SH-SY5Y (cell line): Measurements from ENCODE around the gene RBFOX2.

ENCODE experiments used
- GATA2 ChIP-seq: IDR thresholded peaks from 2 replicates; pipeline ENCODE4 v1.6.1; 2011; ENCODE audit warnings: mild to moderate bottlenecking, low read depth, low read length
- GATA3 ChIP-seq: IDR thresholded peaks from 2 replicates; pipeline ENCODE4 v1.6.1; 2011; ENCODE audit warnings: low read depth, mild to moderate bottlenecking, low read length, moderate library complexity

- TF ChIP-seq GATA3: no peak
- TF ChIP-seq GATA2: no peak
Observed at GRCh38 chr22:35873426-35873825, 155.2 kb downstream of the RBFOX2 start.
